Lower leg skin (tissue), 3 donors: Measurements from ENCODE around the gene NXPE2.

Source experiments
- CTCF ChIP-seq, 3 donors: fragments of 450-650 bp; IDR thresholded peaks; one replicate each; pipeline ENCODE4 v1.5.1; 2016; ENCODE audit warnings: antibody characterized with exemption in 3 of 3, mild to moderate bottlenecking in 3 of 3, moderate library complexity in 2 of 3
- POLR2A ChIP-seq, 2 donors: fragments of 450-650 bp; IDR thresholded peaks; one replicate each; pipeline ENCODE4 v1.6.1; 2016 to 2017; ENCODE audit warnings: antibody characterized with exemption in 2 of 2, mild to moderate bottlenecking in 1 of 2, moderate library complexity in 1 of 2

DNA sequence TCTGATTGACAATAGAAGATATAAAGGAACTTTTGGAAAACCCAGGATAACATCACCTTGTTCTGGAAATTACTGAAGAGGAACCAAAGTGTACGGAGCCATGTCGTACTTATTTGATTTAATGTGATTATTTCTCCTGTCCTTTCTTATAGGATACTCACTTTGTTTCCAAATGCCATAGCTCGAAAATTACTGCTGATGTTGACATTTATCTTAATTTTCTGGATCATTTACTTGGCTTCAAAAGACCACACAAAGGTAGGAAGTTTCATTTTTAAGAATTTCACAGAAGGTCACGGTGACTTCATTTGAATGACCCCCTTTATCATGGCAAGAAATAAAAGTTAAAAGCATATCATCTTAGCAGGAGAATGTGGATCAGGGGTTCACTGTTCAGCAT lies 1.2 kb downstream of the NXPE2 start:
- no peak for TF ChIP-seq CTCF (IDR thresholded peaks at IDR 0.05)
- no peak for TF ChIP-seq POLR2A (IDR thresholded peaks at IDR 0.05)
